A673 (cell line): ENCODE data around the gene SLC35D2.

Source experiments
- CTCF ChIP-seq: fragments of 300-800, 200-600 bp; sonication (generic); conservative IDR thresholded peaks from 2 replicates; pipeline ENCODE4 v1.5.1; 2017; ENCODE audit warnings: low read depth, mild to moderate bottlenecking, antibody characterized with exemption, low read length, moderate library complexity, mixed read lengths
- EZH2 ChIP-seq: fragments of 200-600 bp; sonication (generic); IDR thresholded peaks from 2 replicates; pipeline ENCODE4 v1.6.1; 2017; ENCODE audit warnings: borderline replicate concordance, low read depth, mild to moderate bottlenecking, mixed read lengths, antibody characterized with exemption, low read length; ENCODE audit not compliant: poor library complexity, severe bottlenecking

- TF ChIP-seq CTCF (no peak), EZH2 (no peak)
Observed at GRCh38 chr9:96304230-96304629, 79.3 kb downstream of the SLC35D2 start.
